ENCODE measurements around the gene LARP4B.

DNA sequence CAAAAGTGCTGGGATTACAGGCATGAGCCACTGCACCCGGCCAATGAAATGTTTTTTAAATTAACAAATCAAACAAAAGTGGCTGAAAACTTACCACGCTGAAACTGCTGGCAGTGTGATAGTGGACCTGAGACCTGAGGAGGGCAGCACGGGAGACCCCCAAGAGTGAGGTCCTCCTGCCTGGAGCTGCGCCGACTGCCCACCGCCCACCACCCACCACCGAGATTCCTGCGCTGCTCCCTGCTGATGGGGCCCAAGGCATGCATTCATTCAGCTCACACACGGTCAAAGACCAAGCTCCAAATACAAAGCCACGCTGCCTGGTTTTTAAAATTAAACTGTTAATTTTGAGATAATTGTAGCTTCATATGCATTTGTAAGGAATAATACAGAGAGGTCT is 16.4 kb upstream of the LARP4B start:
- TF ChIP-seq POLR2A (IDR thresholded peaks at IDR 0.05; ENCODE audit: low read length) (no peak), GATA1 (IDR thresholded peaks at IDR 0.05; ENCODE audit: low read depth, low read length) (no peak)

All from erythroblast (primary cell).